ENCODE measurements around the gene TRIM71.
A peak's percentile ranks its signal among the peaks of the same experiment; 100 is the strongest.
"Not testable (repeated sequence)": the region's sequence is repeated elsewhere in the genome, so short reads cannot be mapped to it uniquely, and the experiment has no call there.

Gene TRIM71

DNA sequence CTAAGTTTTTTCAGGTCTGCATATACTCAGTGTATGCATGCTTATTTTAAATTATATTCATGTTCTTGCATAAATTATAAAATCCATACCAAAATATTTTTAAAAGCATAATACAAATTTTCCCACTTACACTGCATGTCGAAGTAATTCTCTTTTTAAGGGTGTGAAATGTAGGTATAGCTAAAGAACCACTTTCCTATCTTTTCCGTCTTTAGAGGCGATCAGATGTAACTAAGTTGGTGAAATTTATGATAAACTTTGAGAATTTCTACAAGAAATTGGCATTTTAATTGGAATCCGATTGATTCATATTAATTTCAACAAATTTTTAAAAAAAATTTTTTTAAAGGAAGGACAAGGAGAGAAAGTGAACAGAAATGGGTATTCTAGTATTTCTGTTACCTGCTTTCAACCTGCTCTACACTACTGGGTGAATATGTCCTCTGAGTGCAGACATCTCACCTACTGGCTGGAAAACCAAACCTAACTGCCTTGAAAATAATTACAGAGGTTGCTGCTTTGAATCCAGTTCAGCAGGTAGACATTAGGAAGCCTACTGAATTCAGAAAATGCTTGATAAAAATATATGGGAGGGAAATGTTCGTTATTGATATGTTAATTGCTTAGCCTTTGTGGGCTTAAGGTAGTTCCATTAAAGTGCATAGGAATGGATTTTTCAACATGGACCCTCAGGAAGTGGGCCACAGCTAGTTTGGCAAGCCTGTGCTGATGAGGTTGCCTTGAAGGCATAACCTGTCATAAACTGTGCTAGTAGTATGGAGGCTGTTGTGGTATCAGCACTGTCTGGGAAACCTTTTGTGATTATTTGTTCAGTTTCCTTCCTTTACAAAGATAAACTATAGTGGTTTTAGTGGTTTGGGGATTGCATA lies 5.1 kb downstream of the TRIM71 start:
- Histone ChIP-seq H3K9me3 (ENCODE audit: low read length) (no peaks in the 10 kb centered on the region), H3K36me3 (ENCODE audit: insufficient read depth, low read length) (peaks cover 10% of the 10 kb centered on the region), H2AFZ (ENCODE audit: low read depth, low read length) (no peak overlapping the region), H3K27me3 (ENCODE audit: insufficient read depth, low read length) (no peaks in the 10 kb centered on the region), H3K4me1 (ENCODE audit: insufficient read depth, low read length) (peaks cover 46% of the 10 kb centered on the region), H3K4me3 (ENCODE audit: low read length) (peak overlapping the region; percentile 65)

DNA sequence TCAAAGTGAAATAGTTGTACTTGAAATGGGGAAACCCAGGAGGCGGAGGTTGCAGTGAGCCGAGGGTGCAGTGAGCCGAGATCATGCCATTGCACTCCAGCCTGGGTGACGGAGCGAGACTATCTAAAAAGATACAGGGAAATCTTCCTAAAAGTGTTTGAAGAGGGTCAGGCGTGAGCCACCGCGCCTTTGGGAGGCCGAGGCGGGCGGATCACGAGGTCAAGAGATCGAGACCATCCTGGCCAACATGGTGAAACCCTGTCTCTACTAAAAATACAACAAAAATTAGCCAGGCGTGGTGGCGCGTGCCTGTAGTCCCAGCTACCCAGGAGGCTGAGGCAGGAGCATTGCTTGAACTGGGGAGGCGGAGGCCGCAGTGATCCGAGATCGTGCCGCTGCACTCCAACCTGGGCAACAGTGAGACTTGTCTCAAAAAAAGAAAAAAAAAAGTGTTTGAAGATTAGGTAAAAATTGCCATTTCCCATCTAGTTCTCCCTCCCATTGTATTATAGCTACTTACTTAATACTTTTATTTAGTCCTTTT lies 5.9 kb downstream of the TRIM71 start:
- not testable (repeated sequence) for H3K4me3 ChIP-seq (ENCODE audit: low read length); H3K27me3 ChIP-seq (ENCODE audit: insufficient read depth, low read length); H3K9me3 ChIP-seq (ENCODE audit: low read length); H3K36me3 ChIP-seq (ENCODE audit: insufficient read depth, low read length); H2AFZ ChIP-seq (ENCODE audit: low read depth, low read length)
- peaks cover 46% of the 10 kb centered on the region for H3K4me1 ChIP-seq (ENCODE audit: insufficient read depth, low read length)

DNA sequence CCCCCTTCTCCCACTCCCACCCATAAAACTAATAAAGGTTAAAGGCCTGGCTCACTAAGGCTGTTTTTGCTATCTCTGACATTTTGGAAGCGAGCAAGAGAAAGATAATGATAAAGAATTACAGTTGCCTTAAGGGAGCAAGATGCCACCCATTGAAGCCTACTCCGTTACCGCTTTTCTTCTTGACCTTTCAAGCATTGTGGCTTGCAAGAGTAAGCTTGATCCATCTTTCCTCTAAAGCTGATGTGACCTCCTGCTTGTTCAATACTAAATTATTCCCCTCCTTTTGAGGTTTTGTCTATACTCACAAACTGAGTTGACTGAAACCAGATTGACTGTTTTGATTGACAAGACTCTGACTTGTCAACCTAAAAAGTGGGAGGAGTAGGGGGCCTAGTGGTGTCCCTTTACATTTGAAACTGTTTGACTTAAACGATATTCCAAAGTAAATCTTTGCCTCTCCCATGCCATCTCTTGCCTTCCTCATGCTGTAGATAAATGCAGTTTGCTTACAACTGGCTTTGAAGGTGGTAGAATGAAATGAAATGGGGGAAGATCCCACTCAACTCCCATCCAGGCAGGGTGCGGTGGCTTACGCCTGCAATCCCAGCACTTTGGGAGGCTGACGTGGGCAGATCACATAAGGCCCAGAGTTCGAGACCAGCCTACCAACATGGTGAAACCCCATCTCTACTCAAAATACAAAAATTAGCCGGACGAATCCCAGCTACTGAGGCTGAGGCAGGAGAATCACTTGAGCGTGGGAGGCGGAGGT lies 8.0 kb downstream of the TRIM71 start:
- peaks cover 34% of the 10 kb centered on the region for H3K4me1 ChIP-seq (ENCODE audit: insufficient read depth, low read length)
- H3K36me3 ChIP-seq (ENCODE audit: insufficient read depth, low read length), result no peaks in the 10 kb centered on the region
- no peaks in the 10 kb centered on the region for H3K27me3 ChIP-seq (ENCODE audit: insufficient read depth, low read length)

DNA sequence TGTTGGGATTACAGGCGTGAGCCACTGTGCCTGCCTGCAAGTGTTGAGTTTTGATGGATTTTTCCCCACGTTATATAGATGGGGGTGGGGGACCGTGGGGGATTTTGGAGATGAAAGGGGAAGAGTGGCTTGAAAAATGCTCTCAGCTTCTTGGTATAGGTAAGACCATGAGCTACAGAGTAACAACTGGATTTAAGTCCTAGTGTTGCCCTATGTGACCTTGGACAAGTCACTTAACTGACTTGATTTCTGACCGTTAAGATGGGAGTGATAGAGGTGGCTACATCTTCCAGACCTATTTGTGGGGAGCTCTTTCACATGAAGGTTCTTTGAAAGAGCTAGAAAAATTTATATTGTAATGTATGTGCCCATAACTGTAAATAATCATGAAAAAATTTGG lies 13.3 kb downstream of the TRIM71 start:
- H3K36me3 ChIP-seq (ENCODE audit: insufficient read depth, low read length), result peaks cover 3% of the 10 kb centered on the region
- H3K4me1 ChIP-seq (ENCODE audit: insufficient read depth, low read length), result peaks cover 9% of the 10 kb centered on the region
- H3K27me3 ChIP-seq (ENCODE audit: insufficient read depth, low read length), result no peaks in the 10 kb centered on the region
- no peaks in the 10 kb centered on the region for H3K9me3 ChIP-seq (ENCODE audit: low read length)
- H2AFZ ChIP-seq (ENCODE audit: low read depth, low read length), result no peak overlapping the region
- no peak overlapping the region for H3K4me3 ChIP-seq (ENCODE audit: low read length)

More for the DNA sequence above, 8.0 kb downstream of the TRIM71 start:
- Histone ChIP-seq H3K9me3 (ENCODE audit: low read length) (no peaks in the 10 kb centered on the region), H3K4me3 (ENCODE audit: low read length) (no peak overlapping the region), H2AFZ (ENCODE audit: low read depth, low read length) (no peak overlapping the region)

DNA sequence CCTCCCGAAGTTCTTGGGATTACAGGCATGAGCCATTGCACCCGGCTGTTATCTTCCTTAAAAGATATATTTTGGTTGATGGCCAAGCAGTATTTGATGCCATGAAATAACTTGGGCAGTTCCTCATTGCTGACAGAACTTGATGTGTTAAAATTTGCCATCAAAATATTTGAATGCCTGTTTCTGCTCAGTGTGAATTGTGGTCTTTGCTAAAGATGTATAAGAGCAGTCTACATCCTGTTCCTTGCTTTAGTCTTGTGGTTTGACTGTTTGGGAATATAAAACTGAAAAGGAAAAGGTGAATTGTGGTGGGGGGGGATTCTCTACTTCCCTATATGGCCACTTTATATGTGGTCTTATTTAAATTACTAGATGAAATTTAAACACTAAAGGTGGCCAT lies 14.0 kb downstream of the TRIM71 start:
- H3K36me3 ChIP-seq (ENCODE audit: insufficient read depth, low read length), result peaks cover 3% of the 10 kb centered on the region
- H3K27me3 ChIP-seq (ENCODE audit: insufficient read depth, low read length), result no peaks in the 10 kb centered on the region
- no peak overlapping the region for H3K4me3 ChIP-seq (ENCODE audit: low read length)
- H2AFZ ChIP-seq (ENCODE audit: low read depth, low read length), result no peak overlapping the region
- H3K9me3 ChIP-seq (ENCODE audit: low read length), result no peaks in the 10 kb centered on the region
- peaks cover 11% of the 10 kb centered on the region for H3K4me1 ChIP-seq (ENCODE audit: insufficient read depth, low read length)

DNA sequence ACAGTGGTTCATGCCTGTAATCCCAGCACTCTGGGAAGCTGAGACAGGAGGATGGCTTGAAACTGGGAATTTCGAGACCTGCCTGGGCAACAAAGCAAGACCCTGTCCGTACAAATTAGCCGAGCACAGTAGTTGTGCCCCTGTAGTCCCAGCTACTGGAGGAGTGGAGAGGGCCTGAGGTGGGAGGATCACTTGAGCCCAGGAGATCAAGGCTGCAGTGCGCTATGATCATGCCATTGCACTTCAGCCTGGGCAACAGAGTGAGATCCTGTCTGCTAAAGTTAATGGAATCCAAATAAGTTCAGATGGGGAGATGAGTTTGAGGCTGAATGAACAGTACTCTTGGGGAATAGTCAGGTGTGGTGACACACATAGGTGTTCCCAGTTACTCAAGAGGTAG lies 14.4 kb downstream of the TRIM71 start:
- H3K27me3 ChIP-seq (ENCODE audit: insufficient read depth, low read length), result no peaks in the 10 kb centered on the region
- no peaks in the 10 kb centered on the region for H3K9me3 ChIP-seq (ENCODE audit: low read length)
- no peak overlapping the region for H2AFZ ChIP-seq (ENCODE audit: low read depth, low read length)
- no peak overlapping the region for H3K4me3 ChIP-seq (ENCODE audit: low read length)
- peaks cover 11% of the 10 kb centered on the region for H3K4me1 ChIP-seq (ENCODE audit: insufficient read depth, low read length)
- H3K36me3 ChIP-seq (ENCODE audit: insufficient read depth, low read length), result peaks cover 3% of the 10 kb centered on the region

DNA sequence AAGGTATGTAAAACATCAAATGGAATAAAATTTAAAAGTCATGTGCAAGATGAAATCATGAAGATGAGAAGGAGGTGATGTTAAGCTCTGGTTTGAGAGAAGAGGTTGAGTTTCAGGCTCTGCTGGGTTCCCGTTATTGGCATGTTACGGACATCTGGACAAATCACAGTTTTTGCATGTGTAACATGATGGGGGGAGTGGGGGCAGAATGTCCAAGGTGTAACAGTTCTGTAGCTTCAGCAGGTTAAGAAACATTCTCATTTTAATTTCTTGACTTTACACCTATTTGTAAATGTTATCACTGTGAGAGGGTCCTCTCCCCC lies 17.2 kb downstream of the TRIM71 start:
- no peaks in the 10 kb centered on the region for H3K27me3 ChIP-seq (ENCODE audit: insufficient read depth, low read length)
- H3K4me3 ChIP-seq (ENCODE audit: low read length), result no peak overlapping the region
- H3K36me3 ChIP-seq (ENCODE audit: insufficient read depth, low read length), result peaks cover 3% of the 10 kb centered on the region
- peaks cover 14% of the 10 kb centered on the region for H3K4me1 ChIP-seq (ENCODE audit: insufficient read depth, low read length)
- H2AFZ ChIP-seq (ENCODE audit: low read depth, low read length), result no peak overlapping the region
- H3K9me3 ChIP-seq (ENCODE audit: low read length), result no peaks in the 10 kb centered on the region

DNA sequence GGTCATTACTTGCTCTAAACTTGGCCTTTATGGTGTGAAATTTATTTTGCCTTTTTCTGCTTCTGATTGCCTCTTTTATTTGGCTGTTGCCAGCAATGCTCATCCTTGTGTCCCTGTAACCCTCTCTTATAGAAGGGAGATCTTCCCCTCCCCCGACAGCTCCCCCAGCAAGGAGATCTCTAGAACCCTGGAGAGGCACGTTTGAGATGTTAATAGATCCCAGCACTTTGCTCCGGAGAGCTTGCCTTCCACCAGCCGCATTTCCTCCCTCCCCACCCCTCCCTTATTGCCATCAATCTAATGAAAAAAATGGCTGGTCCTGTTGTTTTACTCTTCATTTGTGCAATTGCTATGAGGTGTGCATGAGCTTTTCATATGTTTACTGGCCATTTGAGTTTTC lies 18.2 kb downstream of the TRIM71 start:
- Histone ChIP-seq H3K9me3 (ENCODE audit: low read length) (no peaks in the 10 kb centered on the region), H3K4me3 (ENCODE audit: low read length) (no peak overlapping the region), H3K36me3 (ENCODE audit: insufficient read depth, low read length) (peaks cover 3% of the 10 kb centered on the region), H2AFZ (ENCODE audit: low read depth, low read length) (no peak overlapping the region), H3K27me3 (ENCODE audit: insufficient read depth, low read length) (no peaks in the 10 kb centered on the region), H3K4me1 (ENCODE audit: insufficient read depth, low read length) (peaks cover 21% of the 10 kb centered on the region)

DNA sequence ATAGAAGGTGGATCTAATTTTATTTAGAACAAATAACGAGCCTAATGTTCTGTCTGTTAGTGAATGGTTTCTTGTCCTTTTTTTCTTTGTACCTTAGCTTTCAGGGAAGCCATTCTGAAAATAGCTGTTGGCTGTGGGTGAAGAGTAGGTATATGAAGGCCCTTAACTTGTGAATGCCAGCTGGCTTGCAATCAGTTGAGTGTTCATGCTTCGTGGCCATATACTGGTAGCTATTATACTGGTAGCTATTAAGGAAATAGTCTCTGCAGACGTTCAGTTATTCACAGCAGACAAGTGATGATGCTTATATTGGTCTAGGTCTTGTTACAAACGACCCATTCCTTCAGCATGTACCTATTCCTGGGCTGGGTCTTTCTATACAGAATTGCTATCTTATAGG lies 18.8 kb downstream of the TRIM71 start:
- Histone ChIP-seq H3K4me3 (ENCODE audit: low read length) (no peak overlapping the region), H2AFZ (ENCODE audit: low read depth, low read length) (no peak overlapping the region), H3K4me1 (ENCODE audit: insufficient read depth, low read length) (peaks cover 21% of the 10 kb centered on the region), H3K27me3 (ENCODE audit: insufficient read depth, low read length) (no peaks in the 10 kb centered on the region), H3K36me3 (ENCODE audit: insufficient read depth, low read length) (peaks cover 3% of the 10 kb centered on the region), H3K9me3 (ENCODE audit: low read length) (no peaks in the 10 kb centered on the region)

DNA sequence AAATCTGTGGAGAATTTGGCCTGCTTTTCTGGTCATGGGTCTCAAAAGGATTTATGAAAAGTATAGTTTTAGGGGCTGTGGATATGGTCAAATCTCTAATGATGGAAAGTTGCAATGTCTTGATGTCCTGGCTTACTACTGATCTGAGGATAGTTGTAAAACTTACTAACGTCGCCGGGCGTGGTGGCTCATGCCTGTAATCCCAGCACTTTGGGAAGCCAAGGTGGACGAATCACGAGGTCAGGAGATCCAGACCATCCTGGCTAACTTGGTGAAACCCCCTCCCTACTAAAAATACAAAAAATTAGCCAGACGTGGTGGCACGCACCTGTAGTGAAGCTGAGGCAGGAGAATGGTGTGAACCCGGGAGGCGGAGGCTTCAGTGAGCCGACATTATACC lies 19.6 kb downstream of the TRIM71 start:
- Histone ChIP-seq H3K4me1 (ENCODE audit: insufficient read depth, low read length) (peaks cover 21% of the 10 kb centered on the region), H3K27me3 (ENCODE audit: insufficient read depth, low read length) (no peaks in the 10 kb centered on the region), H2AFZ (ENCODE audit: low read depth, low read length) (no peak overlapping the region), H3K4me3 (ENCODE audit: low read length) (no peak overlapping the region), H3K36me3 (ENCODE audit: insufficient read depth, low read length) (no peaks in the 10 kb centered on the region), H3K9me3 (ENCODE audit: low read length) (no peaks in the 10 kb centered on the region)

DNA sequence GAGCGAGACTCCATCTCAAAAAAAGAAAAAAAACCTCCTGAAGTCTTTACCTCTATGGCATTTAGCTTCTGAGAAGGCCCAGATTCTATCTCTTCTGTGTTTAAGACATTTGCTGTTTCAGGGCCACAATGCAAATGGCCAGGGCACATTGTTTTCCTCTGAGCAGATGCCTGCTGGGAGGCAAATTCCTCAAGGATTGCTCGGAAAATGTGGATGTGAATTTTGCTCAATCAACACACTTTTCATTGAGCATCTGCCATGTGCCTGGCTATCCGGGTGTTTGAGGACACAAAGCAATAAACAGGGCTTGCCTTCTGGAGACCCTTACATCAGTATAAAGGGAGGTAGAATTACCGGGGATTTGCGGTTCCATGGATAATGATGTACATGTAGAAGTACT lies 20.0 kb downstream of the TRIM71 start:
- Histone ChIP-seq H3K4me3 (ENCODE audit: low read length) (no peak overlapping the region), H3K4me1 (ENCODE audit: insufficient read depth, low read length) (peaks cover 21% of the 10 kb centered on the region), H3K36me3 (ENCODE audit: insufficient read depth, low read length) (no peaks in the 10 kb centered on the region), H3K9me3 (ENCODE audit: low read length) (no peaks in the 10 kb centered on the region), H2AFZ (ENCODE audit: low read depth, low read length) (no peak overlapping the region), H3K27me3 (ENCODE audit: insufficient read depth, low read length) (no peaks in the 10 kb centered on the region)

DNA sequence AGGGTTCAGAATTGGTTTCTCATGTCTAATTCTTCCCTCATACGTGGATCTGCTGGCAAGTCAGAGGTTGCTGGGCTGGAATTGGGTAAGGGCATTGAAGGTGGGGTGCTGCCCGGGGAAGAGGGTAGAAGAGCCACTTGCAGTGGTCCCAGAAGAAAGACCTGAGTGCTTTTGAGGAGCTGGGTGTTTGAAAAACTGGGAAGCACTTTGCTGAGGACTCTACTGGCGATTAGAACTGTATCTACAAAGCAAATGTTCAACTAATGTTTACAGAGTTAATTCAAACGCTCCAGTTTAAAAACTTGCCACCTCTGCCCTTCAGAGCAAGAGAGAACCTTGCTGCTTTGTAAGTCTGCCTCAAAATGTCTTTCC lies 21.9 kb downstream of the TRIM71 start:
- Histone ChIP-seq H3K27me3 (ENCODE audit: insufficient read depth, low read length) (no peaks in the 10 kb centered on the region), H3K9me3 (ENCODE audit: low read length) (no peaks in the 10 kb centered on the region), H3K4me3 (ENCODE audit: low read length) (no peak overlapping the region), H3K36me3 (ENCODE audit: insufficient read depth, low read length) (no peaks in the 10 kb centered on the region), H3K4me1 (ENCODE audit: insufficient read depth, low read length) (peaks cover 22% of the 10 kb centered on the region), H2AFZ (ENCODE audit: low read depth, low read length) (no peak overlapping the region)

DNA sequence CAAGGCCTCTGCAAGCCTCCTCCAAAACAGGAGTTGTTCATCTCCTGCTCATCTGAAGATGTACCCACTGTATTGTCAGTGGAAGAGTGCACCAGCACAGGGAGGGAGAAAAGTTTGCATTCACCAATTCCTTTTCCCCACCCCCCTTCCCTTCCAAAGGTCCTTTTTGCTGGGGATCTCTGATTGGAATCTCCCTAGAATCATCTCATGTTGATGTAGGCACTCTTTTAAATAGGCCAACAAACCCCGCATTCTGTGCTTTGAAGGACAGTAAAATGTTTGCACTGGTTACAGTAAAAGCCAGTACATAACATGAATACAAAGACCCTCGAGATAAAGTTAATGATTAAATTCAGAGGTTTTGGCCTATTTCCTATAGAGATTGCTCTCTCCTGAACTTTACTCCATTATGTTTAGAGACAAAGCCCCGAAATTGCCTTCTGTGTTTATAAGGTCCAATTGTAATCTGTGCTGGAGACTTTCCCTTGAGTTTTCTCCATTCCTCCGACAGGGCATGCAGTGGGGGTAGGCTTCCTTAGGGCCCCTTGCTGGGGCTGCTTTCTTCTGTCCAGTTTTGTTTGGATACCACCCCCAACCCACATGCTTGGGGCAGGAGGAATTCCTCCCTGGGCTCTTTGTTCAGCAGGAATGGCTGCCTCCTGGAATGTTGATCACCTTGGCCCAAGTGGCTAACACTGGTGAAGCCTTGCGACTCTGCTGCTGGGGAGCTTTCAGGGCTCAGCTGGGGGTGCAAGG lies 22.5 kb downstream of the TRIM71 start:
- H2AFZ ChIP-seq (ENCODE audit: low read depth, low read length), result no peak overlapping the region
- no peak overlapping the region for H3K4me3 ChIP-seq (ENCODE audit: low read length)
- H3K4me1 ChIP-seq (ENCODE audit: insufficient read depth, low read length), result peaks cover 19% of the 10 kb centered on the region
- H3K27me3 ChIP-seq (ENCODE audit: insufficient read depth, low read length), result no peaks in the 10 kb centered on the region
- H3K36me3 ChIP-seq (ENCODE audit: insufficient read depth, low read length), result no peaks in the 10 kb centered on the region
- H3K9me3 ChIP-seq (ENCODE audit: low read length), result no peaks in the 10 kb centered on the region

All from neuron (in vitro differentiated cells).